Measurements from ENCODE around the gene ANXA9. TPM values are rescaled to one million over a fixed set of nuclear protein-coding genes. Genes with fewer than 3 reads are reported as not detected.
A peak's percentile ranks its signal among the peaks of the same experiment; 100 is the strongest.

ANXA9 gene
- polyA plus RNA-seq, 3 donors: 0.28 to 1.7 (median 1.4) TPM

- Mint-ChIP-seq H3K36me3 (peaks cover 86 to 93% of the 10 kb centered on the region in 2 donors), H3K9me3 (no peaks in the 10 kb centered on the region), H3K4me1 (peaks cover 2% of the 10 kb centered on the region), H3K27ac (peak overlapping the region in 4 of 7 donors; percentile 42 to 64 (median 62)), H3K27me3 (ENCODE audit: low read depth in 3 of 3) (peaks cover 0 to 2% (median 0%) of the 10 kb centered on the region in 3 donors), H3K4me3 (no peak overlapping the region)
- H3K79me2 ChIP-seq (ENCODE audit: insufficient read depth, low read length): peaks cover 5% of the 10 kb centered on the region
- DNase-seq: no peak
- WGBS (ENCODE audit: insufficient coverage): no CpG with 5 or more reads among the region's 4 CpGs
- peaks cover 94 to 98% of the 10 kb centered on the region in 2 donors for H3K36me3 ChIP-seq (replicated peaks in 1 of 2; ENCODE audit: control insufficient read depth in 1 of 2, insufficient read depth in 2 of 2, low read length in 2 of 2)
- no peak overlapping the region for H3K9ac ChIP-seq (ENCODE audit: insufficient read depth, low read length, poor library complexity, severe bottlenecking)
- no peaks in the 10 kb centered on the region for H3K4me1 ChIP-seq (ENCODE audit: control insufficient read depth in 1 of 2, insufficient read depth in 2 of 2, low read length in 2 of 2)
- H3K4me3 ChIP-seq (replicated peaks in 1 of 3; ENCODE audit: low read depth in 2 of 3, low read length in 3 of 3): no peak overlapping the region
- no peak overlapping the region for H2AFZ ChIP-seq (ENCODE audit: insufficient read depth, low read depth, low read length, poor library complexity, severe bottlenecking)
- H3K9me3 ChIP-seq (replicated peaks in 1 of 2; ENCODE audit: control insufficient read depth in 1 of 2, insufficient read depth in 1 of 2, low read length in 2 of 2): no peaks in the 10 kb centered on the region
- TF ChIP-seq CTCF (IDR thresholded peaks at IDR 0.05): no peak
- no peaks in the 10 kb centered on the region for H3K27me3 ChIP-seq (ENCODE audit: control insufficient read depth in 2 of 2, insufficient read depth in 2 of 2, low read length in 2 of 2)
- intact Hi-C loops (cut with micrococcal nuclease): no loop called here
- H3K4me2 ChIP-seq (replicated peaks; ENCODE audit: extremely low read depth, low read length, poor library complexity, severe bottlenecking): no peak overlapping the region
- H3K27ac ChIP-seq (ENCODE audit: low read depth in 1 of 2, low read length in 2 of 2): peak overlapping the region in 1 of 2 donors; percentile 60
- H4K20me1 ChIP-seq (ENCODE audit: insufficient read depth, low read length): peaks cover 53% of the 10 kb centered on the region
Observed at GRCh38 chr1:150961756-150962155, 20.3 kb upstream of the ANXA9 start.

DNA sequence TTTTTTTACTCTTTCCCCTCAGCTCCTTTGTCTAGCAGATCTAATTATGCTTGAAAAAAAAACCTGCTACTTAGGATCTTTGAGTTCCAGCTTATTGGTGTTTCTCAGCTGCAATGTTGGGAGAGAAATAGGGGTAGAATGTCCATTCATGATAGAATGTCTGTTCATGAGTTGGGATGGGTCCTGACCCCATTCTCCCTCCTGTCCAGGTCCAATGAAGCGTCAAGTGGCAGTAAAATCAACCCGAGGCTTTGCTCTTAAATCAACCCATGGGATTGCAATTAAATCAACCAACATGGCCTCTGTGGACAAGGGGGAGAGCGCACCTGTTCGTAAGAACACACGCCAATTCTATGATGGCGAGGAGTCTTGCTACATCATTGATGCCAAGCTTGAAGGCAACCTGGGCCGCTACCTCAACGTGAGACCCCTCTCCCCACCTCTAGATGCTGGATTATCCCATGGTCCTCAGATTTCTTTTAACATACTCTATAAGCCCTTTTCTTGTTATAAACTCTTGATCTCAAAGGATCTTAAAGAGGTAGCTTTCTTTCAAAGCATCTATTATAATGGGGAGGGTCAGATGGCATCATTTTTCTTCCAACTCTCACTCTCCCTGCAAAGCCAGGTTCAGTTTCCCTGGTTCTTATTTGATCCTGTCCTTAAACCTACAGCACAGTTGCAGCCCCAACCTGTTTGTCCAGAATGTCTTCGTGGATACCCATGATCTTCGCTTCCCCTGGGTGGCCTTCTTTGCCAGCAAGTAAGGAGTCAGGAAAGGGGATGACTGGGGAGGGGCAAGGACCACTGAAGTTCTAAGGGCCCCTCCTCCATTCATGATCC lies 18.6 kb upstream of the ANXA9 start:
- WGBS (ENCODE audit: insufficient coverage): no CpG with 5 or more reads among the region's 10 CpGs
- Histone ChIP-seq H3K9me3 (replicated peaks in 1 of 2; ENCODE audit: control insufficient read depth in 1 of 2, insufficient read depth in 1 of 2, low read length in 2 of 2) (no peaks in the 10 kb centered on the region), H3K27ac (ENCODE audit: low read depth in 1 of 2, low read length in 2 of 2) (peak overlapping the region in 1 of 2 donors; percentile 60), H3K4me1 (ENCODE audit: control insufficient read depth in 1 of 2, insufficient read depth in 2 of 2, low read length in 2 of 2) (no peaks in the 10 kb centered on the region), H3K9ac (ENCODE audit: insufficient read depth, low read length, poor library complexity, severe bottlenecking) (no peak overlapping the region), H4K20me1 (ENCODE audit: insufficient read depth, low read length) (peaks cover 67% of the 10 kb centered on the region), H3K27me3 (ENCODE audit: control insufficient read depth in 2 of 2, insufficient read depth in 2 of 2, low read length in 2 of 2) (no peaks in the 10 kb centered on the region), H2AFZ (ENCODE audit: insufficient read depth, low read depth, low read length, poor library complexity, severe bottlenecking) (no peak overlapping the region), H3K4me3 (replicated peaks in 1 of 3; ENCODE audit: low read depth in 2 of 3, low read length in 3 of 3) (no peak overlapping the region), H3K36me3 (replicated peaks in 1 of 2; ENCODE audit: control insufficient read depth in 1 of 2, insufficient read depth in 2 of 2, low read length in 2 of 2) (peaks cover 96 to 98% of the 10 kb centered on the region in 2 donors), H3K79me2 (ENCODE audit: insufficient read depth, low read length) (peaks cover 19% of the 10 kb centered on the region), H3K4me2 (replicated peaks; ENCODE audit: extremely low read depth, low read length, poor library complexity, severe bottlenecking) (no peak overlapping the region)
- Mint-ChIP-seq H3K4me3 (no peak overlapping the region), H3K9me3 (no peaks in the 10 kb centered on the region), H3K27me3 (ENCODE audit: low read depth in 3 of 3) (no peaks in the 10 kb centered on the region), H3K27ac (peak overlapping the region in 5 of 7 donors; percentile 7 to 71 (median 44)), H3K4me1 (peaks cover 2% of the 10 kb centered on the region), H3K36me3 (peaks cover 91 to 94% of the 10 kb centered on the region in 2 donors)
- no peak for DNase-seq
- no peak for TF ChIP-seq CTCF (IDR thresholded peaks at IDR 0.05)
- intact Hi-C loops (cut with micrococcal nuclease): no loop called here

Measured in CD14-positive monocyte (primary cell).